Stimulated activated CD8-positive, alpha-beta memory T cell treated with anti-CD3 and anti-CD28 coated beads, Interleukin-15, amount 100 ng/mL, for 4 hours (primary cell): ENCODE measurements around the gene GNAS.
"Not testable (repeated sequence)": the region's sequence is repeated elsewhere in the genome, so short reads cannot be mapped to it uniquely, and the experiment has no call there.

Experiments
- DNase-seq, 2 donors: peaks; one replicate each; pipeline ENCODE4 v3.0.0-alpha.2; 2020; ENCODE audit warnings: low read depth in 2 of 2

GNAS gene

GRCh38 chr20:58852543-58853271 lies at the start of gene GNAS:
Gene GNAS (plus strand): TSS chr20:58852716.
- DNase-seq = no peak

DNA sequence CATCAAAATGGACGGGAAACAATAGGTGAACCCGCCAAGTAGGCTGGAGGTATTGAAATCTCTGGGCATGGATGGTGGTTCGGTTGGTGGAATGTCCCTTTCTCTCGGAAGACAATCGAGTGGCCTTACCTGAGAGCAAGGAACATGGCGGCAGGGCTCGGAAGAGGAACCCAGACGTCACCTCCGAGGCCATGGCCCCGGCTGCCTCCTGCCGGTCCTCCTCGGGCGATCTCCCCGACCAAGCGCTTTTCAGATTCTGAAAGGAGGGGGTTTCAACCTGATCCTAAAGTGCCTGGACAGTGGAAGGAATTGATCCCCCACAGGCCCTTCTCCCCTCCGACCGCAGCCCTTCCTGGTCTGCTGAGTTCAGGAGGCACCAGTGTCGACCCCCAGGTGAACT lies 49.0 kb upstream of the GNAS start:
- no peak for DNase-seq

- no peak for DNase-seq
These were observed 44.7 kb upstream of the GNAS start for GRCh38 chr20:58807801-58808200.

- DNase-seq = no peak
These were observed 44.1 kb upstream of the GNAS start for GRCh38 chr20:58808271-58809046.

GRCh38 chr20:58810116-58810878 lies 42.2 kb upstream of the GNAS start:
- no peak for DNase-seq

- DNase-seq = no peak
These were observed 41.7 kb upstream of the GNAS start for GRCh38 chr20:58810879-58811250.

- no peak for DNase-seq
These were observed 41.2 kb upstream of the GNAS start for GRCh38 chr20:58811334-58811733.

- no peak for DNase-seq
These were observed 39.1 kb upstream of the GNAS start for GRCh38 chr20:58813369-58813768.

- no peak for DNase-seq
These were observed 37.1 kb upstream of the GNAS start for GRCh38 chr20:58815448-58815847.

GRCh38 chr20:58816051-58816450 lies 36.5 kb upstream of the GNAS start:
- DNase-seq = no peak

GRCh38 chr20:58816957-58817651 lies 35.4 kb upstream of the GNAS start:
- no peak for DNase-seq

- DNase-seq = no peak
These were observed 34.8 kb upstream of the GNAS start for GRCh38 chr20:58817748-58818147.

GRCh38 chr20:58818586-58819285 lies 33.8 kb upstream of the GNAS start:
- DNase-seq = no peak

DNA sequence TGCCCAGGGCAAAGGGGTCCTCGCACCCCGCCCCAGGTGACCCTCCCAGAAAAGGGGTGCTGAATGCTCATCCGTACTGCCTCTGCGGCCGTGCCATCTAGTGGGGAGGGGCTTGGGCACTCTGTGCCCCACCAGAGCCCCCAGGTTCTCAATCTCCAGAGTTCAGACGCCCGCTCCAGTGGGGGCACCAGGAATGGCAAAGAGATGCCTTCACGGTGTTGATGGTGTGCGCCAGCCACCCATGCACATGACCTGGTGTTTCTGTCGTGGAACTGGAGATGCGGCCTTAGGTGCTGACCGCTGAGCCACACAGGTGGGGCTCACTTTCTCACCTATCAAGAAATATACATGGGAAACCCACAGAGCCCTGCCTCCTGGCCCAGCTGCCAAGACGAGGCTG lies 32.6 kb upstream of the GNAS start:
- no peak for DNase-seq

DNA sequence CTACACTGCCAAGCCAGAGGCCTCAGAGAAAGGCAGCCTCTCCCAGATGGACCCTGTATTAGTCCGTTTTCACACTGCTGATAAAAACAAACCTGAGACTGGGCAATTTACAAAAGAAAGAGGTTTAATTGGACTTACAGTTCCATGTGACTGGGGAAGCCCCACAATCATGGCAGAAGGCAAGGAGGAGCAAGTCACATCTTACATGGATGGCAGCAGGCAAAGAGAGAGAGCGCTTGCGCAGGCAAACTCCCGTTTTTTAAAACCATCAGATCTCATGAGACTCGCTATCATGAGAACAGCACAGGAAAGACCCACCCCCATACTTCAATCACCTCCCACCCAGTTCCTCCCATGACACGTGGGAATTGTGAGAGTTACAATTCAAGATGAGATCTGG lies 32.0 kb upstream of the GNAS start:
- DNase-seq = not testable (repeated sequence)

DNA sequence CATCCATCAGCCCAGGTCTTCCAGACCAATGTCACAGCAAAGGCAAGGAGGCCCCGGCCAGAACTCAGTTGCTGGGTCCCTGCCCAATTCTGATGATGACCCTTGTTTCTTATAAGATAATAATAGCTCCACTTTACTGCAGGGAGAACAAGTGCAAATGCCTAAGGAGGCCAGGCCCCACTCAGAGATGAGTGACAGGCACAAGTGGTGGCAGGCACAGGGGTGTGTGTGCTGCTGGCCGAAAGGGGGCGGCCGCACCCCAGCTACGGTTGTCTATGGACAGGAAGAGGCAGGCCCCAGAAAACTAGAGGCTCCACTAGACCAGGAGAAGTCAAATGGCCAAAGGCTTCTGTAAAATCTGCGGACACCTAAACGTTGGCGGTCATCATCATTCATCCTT lies 30.4 kb upstream of the GNAS start:
- DNase-seq = no peak

DNA sequence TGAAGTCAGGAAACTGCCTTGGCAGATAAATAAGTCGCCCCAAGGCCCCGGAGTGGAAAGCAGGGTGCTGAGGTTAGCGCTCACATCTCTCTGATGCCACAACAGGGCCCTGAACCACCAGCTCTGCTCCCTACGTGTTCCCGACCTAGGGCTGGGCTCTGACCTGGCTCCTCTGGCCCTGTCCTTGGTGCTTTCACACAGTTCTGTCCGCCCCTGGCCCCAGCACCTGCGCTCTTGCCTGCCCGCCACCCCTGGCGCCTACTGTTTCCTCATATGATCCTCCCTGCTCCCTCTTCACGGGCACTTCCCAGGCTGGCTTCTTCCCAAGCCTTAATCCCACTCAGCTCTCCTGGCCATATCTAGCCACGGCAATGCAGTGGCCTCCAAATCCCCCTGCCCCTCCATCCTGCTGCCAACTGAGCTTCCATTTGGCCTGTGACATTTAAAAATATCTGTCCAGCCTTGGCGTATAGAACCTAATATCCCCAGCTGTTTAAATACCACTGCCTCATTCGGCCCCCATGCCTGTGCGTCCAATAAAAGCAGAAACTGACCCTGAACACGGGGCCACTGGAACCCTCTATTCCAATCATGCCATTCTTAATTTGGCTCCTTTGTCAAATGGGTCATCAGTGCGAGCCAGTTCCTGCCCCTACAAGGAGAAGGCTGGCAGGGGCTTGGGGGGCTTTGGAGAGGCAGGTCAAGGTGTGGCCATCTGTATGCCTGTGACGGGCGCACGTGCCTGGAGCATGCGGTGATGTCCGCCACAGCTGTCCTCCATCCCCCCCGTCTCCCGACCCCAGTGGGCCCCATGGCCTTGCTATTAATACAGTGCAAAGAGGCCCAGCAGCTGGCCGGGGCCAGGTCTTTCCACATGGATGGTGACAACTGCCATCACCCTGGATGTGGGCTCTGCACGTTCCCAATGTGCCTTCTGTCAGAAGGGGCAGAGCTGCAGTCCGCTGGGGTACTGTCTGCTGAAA lies 29.5 kb upstream of the GNAS start:
- no peak for DNase-seq

GRCh38 chr20:58824843-58825242 lies 27.7 kb upstream of the GNAS start:
- no peak for DNase-seq

- DNase-seq = no peak
These were observed 27.1 kb upstream of the GNAS start for GRCh38 chr20:58825450-58825849.

DNA sequence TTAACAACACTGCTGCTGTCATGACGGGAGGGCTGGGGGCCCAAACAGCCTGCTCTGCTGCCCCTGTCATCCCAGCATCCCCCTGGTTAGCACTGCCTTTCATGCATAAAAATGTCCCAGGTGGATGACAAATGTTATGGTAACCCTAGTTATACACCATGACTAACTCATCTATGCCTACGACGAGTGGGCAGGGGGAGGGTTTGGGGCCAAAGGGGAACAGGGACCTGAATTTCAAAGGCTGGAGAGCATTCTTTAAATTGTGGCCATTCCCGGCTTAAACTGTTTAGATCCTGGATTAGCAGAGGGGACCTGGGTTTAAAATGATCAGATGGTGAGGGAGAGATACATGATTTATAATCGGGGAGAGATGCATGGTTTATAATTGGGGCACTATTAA lies 26.2 kb upstream of the GNAS start:
- no peak for DNase-seq
